Activated CD4-positive, alpha-beta memory T cell treated with anti-CD3 and anti-CD28 coated beads for 36 hours (primary cell): ENCODE measurements around the gene WNT3A. TPM values are rescaled to one million over a fixed set of nuclear protein-coding genes. Genes with fewer than 3 reads are reported as not detected.

Experiments
- CTCF ChIA-PET: fragments of 350-600 bp; sonication (Branson Sonifier 250); formaldehyde crosslinking; loops from one replicate; lab custom pipeline; 2021; ENCODE audit warnings: antibody characterized with exemption, inconsistent platforms; lab: Charles Lee
- POLR2A ChIA-PET: fragments of 350-600 bp; sonication (Branson Sonifier 250); formaldehyde crosslinking; loops from one replicate; lab custom pipeline; 2021; ENCODE audit warnings: antibody characterized with exemption; lab: Charles Lee
- DNase-seq: peaks from one replicate; pipeline ENCODE4 v3.0.0-alpha.2; 2020
- H3K27ac Mint-ChIP-seq: one replicate; pipeline ENCODE4 v1.8.0; 2021; ENCODE audit warnings: mixed read lengths
- H3K27me3 Mint-ChIP-seq: one replicate; pipeline ENCODE4 v1.8.0; 2021; ENCODE audit warnings: mixed read lengths
- H3K36me3 Mint-ChIP-seq: one replicate; pipeline ENCODE4 v1.8.0; 2021; ENCODE audit warnings: mixed read lengths
- H3K4me1 Mint-ChIP-seq: one replicate; pipeline ENCODE4 v1.8.0; 2021; ENCODE audit warnings: low read depth, mixed read lengths
- H3K4me3 Mint-ChIP-seq: one replicate; pipeline ENCODE4 v1.8.0; 2021; ENCODE audit warnings: mild to moderate bottlenecking, mixed read lengths
- H3K9me3 Mint-ChIP-seq: one replicate; pipeline ENCODE4 v1.8.0; 2021; ENCODE audit warnings: mixed read lengths
- intact Hi-C: fragments of 100-400 bp; cut with micrococcal nuclease; formaldehyde crosslinking; loops from one replicate; pipeline ENCODE4 v1.15.1; 2023
- total RNA-seq, 2 experiments: library from RNA; stranded (reverse); gene quantifications; one replicate each; pipeline ENCODE4 v1.2.3, GENCODE V29; 2021

The WNT3A gene
- total RNA-seq, 2 experiments from 2014 or later = not detected

GRCh38 chr1:228042508-228042907, 35.7 kb downstream of the WNT3A start:
- POLR2A ChIA-PET = no interaction called here
- H3K4me3 Mint-ChIP-seq = no peak overlapping the region
- H3K27me3 Mint-ChIP-seq = peaks cover 12% of the 10 kb centered on the region
- H3K9me3 Mint-ChIP-seq = no peaks in the 10 kb centered on the region
- CTCF ChIA-PET = no interaction called here
- no peaks in the 10 kb centered on the region for H3K36me3 Mint-ChIP-seq
- peaks cover 1% of the 10 kb centered on the region for H3K4me1 Mint-ChIP-seq
- no peak overlapping the region for H3K27ac Mint-ChIP-seq
- intact Hi-C loops = no loop called here
- no peak for DNase-seq

- Mint-ChIP-seq H3K27me3 (peaks cover 11% of the 10 kb centered on the region), H3K36me3 (no peaks in the 10 kb centered on the region), H3K4me3 (no peak overlapping the region), H3K27ac (no peak overlapping the region), H3K4me1 (no peaks in the 10 kb centered on the region), H3K9me3 (no peaks in the 10 kb centered on the region)
- intact Hi-C loops = no loop called here
- CTCF ChIA-PET = no interaction called here
- DNase-seq = no peak
- POLR2A ChIA-PET = no interaction called here
Observed at GRCh38 chr1:228043281-228043848, 36.6 kb downstream of the WNT3A start.

- Mint-ChIP-seq H3K36me3 (no peaks in the 10 kb centered on the region), H3K27ac (no peak overlapping the region), H3K9me3 (no peaks in the 10 kb centered on the region), H3K4me1 (no peaks in the 10 kb centered on the region), H3K4me3 (no peak overlapping the region), H3K27me3 (peaks cover 6% of the 10 kb centered on the region)
- ChIA-PET POLR2A (no interaction called here), CTCF (no interaction called here)
- DNase-seq = no peak
- intact Hi-C loops = no loop called here
Observed at GRCh38 chr1:228044961-228045360, 38.2 kb downstream of the WNT3A start.

- H3K27me3 Mint-ChIP-seq = peaks cover 6% of the 10 kb centered on the region
- POLR2A ChIA-PET = no interaction called here
- intact Hi-C loops = no loop called here
- no peak for DNase-seq
- H3K36me3 Mint-ChIP-seq = no peaks in the 10 kb centered on the region
- CTCF ChIA-PET = no interaction called here
- H3K4me3 Mint-ChIP-seq = no peak overlapping the region
- no peaks in the 10 kb centered on the region for H3K9me3 Mint-ChIP-seq
- H3K4me1 Mint-ChIP-seq = no peaks in the 10 kb centered on the region
- H3K27ac Mint-ChIP-seq = no peak overlapping the region
Observed at GRCh38 chr1:228045405-228045804, 38.6 kb downstream of the WNT3A start.

DNA sequence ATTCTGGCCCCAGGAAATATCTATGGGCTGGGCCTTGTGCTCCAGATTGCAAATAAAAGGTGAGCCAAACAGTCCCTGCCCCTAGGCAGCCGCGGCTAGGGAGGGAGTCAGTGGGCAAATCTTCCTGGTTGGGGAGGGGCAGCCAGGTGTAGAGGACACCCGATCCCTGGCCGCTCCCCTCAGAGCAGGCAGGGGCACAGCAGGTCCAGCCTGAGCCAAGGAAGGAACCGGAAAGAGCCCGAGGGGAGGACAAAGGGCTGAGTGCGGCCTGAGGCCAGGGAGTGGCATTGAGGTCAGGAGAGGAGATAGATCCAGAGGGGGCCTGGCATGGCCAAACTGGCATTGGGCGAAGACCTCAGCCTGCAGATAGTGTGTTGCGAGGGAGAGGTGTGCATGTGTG, 39.1 kb downstream of the WNT3A start:
- no peaks in the 10 kb centered on the region for H3K9me3 Mint-ChIP-seq
- no peaks in the 10 kb centered on the region for H3K36me3 Mint-ChIP-seq
- intact Hi-C loops = no loop called here
- no peak for DNase-seq
- H3K27me3 Mint-ChIP-seq = peaks cover 6% of the 10 kb centered on the region
- no peak overlapping the region for H3K4me3 Mint-ChIP-seq
- no peak overlapping the region for H3K27ac Mint-ChIP-seq
- H3K4me1 Mint-ChIP-seq = no peaks in the 10 kb centered on the region
- ChIA-PET CTCF (no interaction called here), POLR2A (no interaction called here)

DNA sequence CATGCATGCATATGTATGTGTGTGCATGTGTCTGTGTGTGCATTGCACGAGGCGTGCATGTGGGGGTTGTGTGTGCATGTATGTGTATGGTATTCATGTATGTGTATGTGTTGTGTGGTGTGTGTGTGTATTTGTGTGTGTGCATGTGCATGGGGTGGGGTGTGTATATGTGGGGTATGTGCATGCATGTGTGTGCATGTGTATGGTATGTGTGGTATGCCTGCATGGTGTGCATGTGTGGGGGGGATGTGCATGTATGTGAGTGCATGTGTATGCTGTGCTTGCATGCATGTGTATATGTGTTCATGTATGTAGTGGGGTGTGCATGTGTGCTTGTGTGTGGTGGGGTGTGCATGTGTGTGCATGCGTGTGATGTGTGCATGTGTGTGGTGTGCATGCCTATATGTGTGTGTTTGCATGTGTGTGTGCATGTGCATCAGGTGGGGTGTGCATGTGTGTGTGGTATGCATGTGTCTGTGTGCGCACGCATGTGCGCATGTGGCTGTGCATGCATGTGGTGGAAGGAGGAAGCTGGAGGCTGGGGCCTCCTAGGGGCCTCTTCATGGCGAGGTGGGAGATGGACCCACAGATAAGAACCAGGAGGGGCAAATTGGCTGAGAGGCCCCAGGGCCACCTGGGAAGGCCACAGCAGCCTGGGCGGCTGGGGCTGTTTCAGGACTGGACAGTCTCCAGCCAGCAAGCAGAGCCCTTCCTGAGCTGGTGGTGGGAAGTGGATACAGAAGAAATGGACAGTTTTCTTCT, 39.8 kb downstream of the WNT3A start:
- ChIA-PET POLR2A (no interaction called here), CTCF (no interaction called here)
- H3K4me3 Mint-ChIP-seq = no peak overlapping the region
- no peak for DNase-seq
- no peaks in the 10 kb centered on the region for H3K9me3 Mint-ChIP-seq
- peaks cover 11% of the 10 kb centered on the region for H3K27me3 Mint-ChIP-seq
- no peak overlapping the region for H3K27ac Mint-ChIP-seq
- H3K36me3 Mint-ChIP-seq = no peaks in the 10 kb centered on the region
- intact Hi-C loops = no loop called here
- no peaks in the 10 kb centered on the region for H3K4me1 Mint-ChIP-seq

GRCh38 chr1:228047183-228047466, 40.3 kb downstream of the WNT3A start:
- Mint-ChIP-seq H3K4me3 (no peak overlapping the region), H3K4me1 (no peaks in the 10 kb centered on the region), H3K9me3 (no peaks in the 10 kb centered on the region), H3K27ac (no peak overlapping the region), H3K36me3 (no peaks in the 10 kb centered on the region), H3K27me3 (peaks cover 14% of the 10 kb centered on the region)
- DNase-seq = no peak
- intact Hi-C loops = no loop called here
- POLR2A ChIA-PET = no interaction called here
- CTCF ChIA-PET = no interaction called here

DNA sequence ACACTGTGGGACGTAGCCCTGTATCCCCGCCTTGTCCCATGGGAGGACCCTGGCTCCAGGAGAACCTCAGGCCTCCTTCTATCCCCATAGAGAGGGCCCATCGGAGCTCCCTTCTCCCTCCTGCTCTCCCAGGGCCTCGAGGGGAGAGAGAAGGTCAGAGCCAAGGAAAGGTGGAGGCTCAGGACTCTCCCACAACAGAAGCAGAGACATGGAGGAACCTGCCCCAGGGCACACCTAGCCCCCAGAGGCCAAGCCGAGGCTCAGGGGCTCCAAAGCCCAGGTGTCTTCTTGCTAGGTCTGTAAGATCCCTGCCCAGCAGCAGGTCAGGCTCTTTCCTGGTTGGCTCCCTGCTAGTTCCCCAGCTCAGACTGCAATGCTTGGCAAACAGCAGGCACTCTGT, 41.3 kb downstream of the WNT3A start:
- Mint-ChIP-seq H3K27me3 (peaks cover 17% of the 10 kb centered on the region), H3K4me1 (no peaks in the 10 kb centered on the region), H3K4me3 (no peak overlapping the region), H3K36me3 (no peaks in the 10 kb centered on the region), H3K9me3 (no peaks in the 10 kb centered on the region), H3K27ac (no peak overlapping the region)
- ChIA-PET CTCF (no interaction called here), POLR2A (no interaction called here)
- intact Hi-C loops = no loop called here
- DNase-seq = no peak

GRCh38 chr1:228048659-228049298, 42.0 kb downstream of the WNT3A start:
- ChIA-PET POLR2A (no interaction called here), CTCF (no interaction called here)
- H3K9me3 Mint-ChIP-seq = no peaks in the 10 kb centered on the region
- no peak overlapping the region for H3K4me3 Mint-ChIP-seq
- H3K4me1 Mint-ChIP-seq = no peaks in the 10 kb centered on the region
- no peak overlapping the region for H3K27ac Mint-ChIP-seq
- H3K27me3 Mint-ChIP-seq = peaks cover 17% of the 10 kb centered on the region
- no peak for DNase-seq
- intact Hi-C loops = no loop called here
- no peaks in the 10 kb centered on the region for H3K36me3 Mint-ChIP-seq

DNA sequence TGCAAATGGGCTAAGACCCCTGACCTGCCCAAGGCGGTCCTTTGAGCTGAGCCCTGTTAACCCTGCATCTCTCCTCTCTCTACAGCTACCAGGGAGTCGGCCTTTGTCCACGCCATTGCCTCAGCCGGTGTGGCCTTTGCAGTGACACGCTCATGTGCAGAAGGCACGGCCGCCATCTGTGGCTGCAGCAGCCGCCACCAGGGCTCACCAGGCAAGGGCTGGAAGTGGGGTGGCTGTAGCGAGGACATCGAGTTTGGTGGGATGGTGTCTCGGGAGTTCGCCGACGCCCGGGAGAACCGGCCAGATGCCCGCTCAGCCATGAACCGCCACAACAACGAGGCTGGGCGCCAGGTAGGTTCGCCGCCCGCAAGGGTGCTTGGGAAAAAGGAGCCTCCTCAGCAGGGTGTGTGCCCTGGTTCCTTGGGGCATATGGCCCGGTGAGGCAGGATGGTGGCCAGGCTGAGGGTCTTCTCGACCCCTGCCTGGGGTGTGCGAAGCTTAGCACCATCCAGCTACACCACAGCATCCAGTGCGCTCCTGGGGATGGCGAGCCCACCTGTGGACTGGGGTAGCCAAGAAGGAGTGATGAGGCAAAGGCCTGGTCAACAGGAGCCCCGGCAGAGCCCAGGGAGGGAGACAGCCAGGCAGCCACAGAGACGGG, 43.9 kb downstream of the WNT3A start:
- POLR2A ChIA-PET = no interaction called here
- intact Hi-C loops = no loop called here
- Mint-ChIP-seq H3K36me3 (no peaks in the 10 kb centered on the region), H3K4me1 (no peaks in the 10 kb centered on the region), H3K27me3 (peaks cover 21% of the 10 kb centered on the region), H3K4me3 (no peak overlapping the region), H3K9me3 (peaks cover 2% of the 10 kb centered on the region), H3K27ac (no peak overlapping the region)
- DNase-seq = no peak
- CTCF ChIA-PET = no interaction called here

DNA sequence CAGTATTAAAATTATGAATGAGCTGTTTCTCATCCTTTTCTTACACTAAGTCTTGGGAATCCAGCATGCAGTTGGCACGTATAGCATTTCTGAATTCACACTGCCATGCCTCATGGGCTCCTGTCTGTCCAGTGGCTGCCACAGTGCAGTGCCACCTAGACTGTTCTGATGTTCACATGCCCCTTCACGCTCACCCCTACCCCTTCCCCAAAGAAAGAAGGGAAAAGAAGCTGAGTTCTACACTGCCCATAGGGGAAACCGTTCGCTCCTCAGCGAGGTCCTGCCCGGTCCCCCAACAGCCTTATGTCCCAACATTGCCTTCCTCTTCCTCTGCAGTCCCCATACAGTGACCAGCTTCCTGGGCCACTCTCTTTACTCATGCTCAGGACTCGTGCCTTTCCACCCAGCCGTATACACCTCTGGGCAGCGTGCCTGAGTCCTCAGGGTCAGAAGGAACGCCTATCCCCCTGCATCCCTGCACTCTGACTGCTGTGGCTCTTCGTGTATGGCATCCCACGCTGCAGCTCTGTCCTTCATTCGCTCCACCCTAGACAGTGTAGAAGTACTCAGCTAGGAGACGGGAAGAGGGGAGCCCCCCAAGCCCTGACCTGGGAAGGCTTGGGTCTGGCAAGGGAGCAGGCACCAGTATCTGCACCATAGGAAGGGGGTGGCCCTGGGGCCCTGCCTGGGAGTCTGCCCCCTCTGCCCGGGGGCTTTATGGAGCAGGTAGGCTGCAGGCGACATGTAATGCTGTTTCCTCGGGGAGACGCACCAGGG, 51.6 kb downstream of the WNT3A start:
- DNase-seq = no peak
- no peaks in the 10 kb centered on the region for H3K36me3 Mint-ChIP-seq
- intact Hi-C loops = no loop called here
- H3K4me1 Mint-ChIP-seq = peaks cover 12% of the 10 kb centered on the region
- H3K27ac Mint-ChIP-seq = no peak overlapping the region
- H3K27me3 Mint-ChIP-seq = peaks cover 23% of the 10 kb centered on the region
- ChIA-PET CTCF (no interaction called here), POLR2A (no interaction called here)
- H3K4me3 Mint-ChIP-seq = no peak overlapping the region
- H3K9me3 Mint-ChIP-seq = peaks cover 2% of the 10 kb centered on the region
